Left ventricle myocardium inferior (tissue), 1 donor: ENCODE measurements around the gene CTBS. TPM values are rescaled to one million over a fixed set of nuclear protein-coding genes. Genes with fewer than 3 reads are reported as not detected.
"Not testable (repeated sequence)": the region's sequence is repeated elsewhere in the genome, so short reads cannot be mapped to it uniquely, and the experiment has no call there.

Experiments
- DNase-seq: peaks from one replicate; pipeline ENCODE4 v3.0.0-alpha.2; 2020
- H3K27ac ChIP-seq: fragments of 200-600 bp; replicated peaks from 2 replicates; pipeline ENCODE4 v1.8.0; 2021
- H3K27me3 ChIP-seq: fragments of 200-600 bp; 2 replicates; pipeline ENCODE4 v1.8.0; 2021; ENCODE audit warnings: low read depth
- H3K36me3 ChIP-seq: fragments of 200-600 bp; 2 replicates; pipeline ENCODE4 v1.8.0; 2021
- H3K4me1 ChIP-seq: fragments of 200-600 bp; 2 replicates; pipeline ENCODE4 v1.8.0; 2021
- H3K4me3 ChIP-seq: fragments of 200-600 bp; 2 replicates; pipeline ENCODE4 v1.8.0; 2021; ENCODE audit warnings: mild to moderate bottlenecking, moderate library complexity
- H3K9me3 ChIP-seq: fragments of 200-600 bp; replicated peaks from 2 replicates; pipeline ENCODE4 v1.8.0; 2021
- intact Hi-C: fragments of 100-400 bp; cut with micrococcal nuclease; formaldehyde crosslinking; loops from one replicate; pipeline ENCODE4 v1.11.0; 2022
- total RNA-seq: library from RNA; stranded (reverse); fragmentation: NEBNext Ultra II Directional; extraction: Animal tissue kit (Norgen Biotek cat#: 25700); gene quantifications from one replicate; pipeline ENCODE4 v1.2.1, GENCODE V29; 2021
- TF ChIP-seq, protein P1 (sequence below): fragments of 200-600 bp; IDR thresholded peaks from 2 replicates; pipeline ENCODE4 v1.8.0; 2021; ENCODE audit warnings: antibody characterized with exemption, mild to moderate bottlenecking, borderline replicate concordance
- donor health status: DM: no; HTN: yes; CAD: no; lungs with severe emphysema.

CTBS gene
- total RNA-seq, 1 donor from 2014 or later, result 6.2 TPM

DNA sequence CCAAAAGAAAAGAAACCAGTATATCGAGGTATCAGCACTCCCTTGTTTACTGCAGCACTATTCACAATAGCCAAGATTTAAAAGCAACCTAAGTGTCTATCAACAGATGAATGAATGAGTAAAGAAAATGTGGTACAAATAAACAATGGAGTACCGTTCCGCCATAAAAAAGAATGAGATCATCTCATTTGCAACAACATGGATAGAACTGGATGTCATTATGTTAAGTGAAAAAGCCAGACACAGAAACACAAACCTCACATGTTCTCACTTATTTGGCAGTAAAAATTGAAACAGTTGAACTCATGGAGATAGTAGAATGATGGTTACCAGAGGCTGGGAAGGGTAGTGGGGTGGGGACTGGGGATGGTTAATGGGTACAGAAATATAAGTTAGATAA lies 63.6 kb downstream of the CTBS start:
- intact Hi-C loops, result no loop called here

DNA sequence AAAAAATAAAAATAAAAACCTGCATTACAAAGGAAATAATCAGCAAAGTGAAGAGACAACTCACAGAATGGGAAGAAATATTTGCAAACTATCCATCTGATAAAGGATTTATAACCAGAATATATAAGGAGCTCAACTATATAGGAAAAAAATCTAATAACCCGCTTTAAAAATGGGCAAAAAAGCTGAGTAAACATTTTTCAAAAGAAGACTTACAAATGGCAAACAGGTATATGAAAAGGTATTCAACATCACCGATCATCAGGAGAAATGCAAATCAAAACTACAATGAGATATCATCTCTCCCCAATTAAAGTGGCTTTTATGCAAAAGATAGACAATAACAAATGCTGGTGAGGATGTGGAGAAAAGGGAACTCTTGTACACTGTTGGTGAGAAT lies 64.1 kb downstream of the CTBS start:
- Histone ChIP-seq H3K27me3 (no peaks in the 10 kb centered on the region), H3K4me1 (peaks cover 17% of the 10 kb centered on the region), H3K9me3 (peaks cover 16% of the 10 kb centered on the region), H3K4me3 (no peak overlapping the region), H3K36me3 (peaks cover 5% of the 10 kb centered on the region), H3K27ac (no peak overlapping the region)
- no peak for DNase-seq
- intact Hi-C loops, result no loop called here
- TF ChIP-seq, protein P1, sequence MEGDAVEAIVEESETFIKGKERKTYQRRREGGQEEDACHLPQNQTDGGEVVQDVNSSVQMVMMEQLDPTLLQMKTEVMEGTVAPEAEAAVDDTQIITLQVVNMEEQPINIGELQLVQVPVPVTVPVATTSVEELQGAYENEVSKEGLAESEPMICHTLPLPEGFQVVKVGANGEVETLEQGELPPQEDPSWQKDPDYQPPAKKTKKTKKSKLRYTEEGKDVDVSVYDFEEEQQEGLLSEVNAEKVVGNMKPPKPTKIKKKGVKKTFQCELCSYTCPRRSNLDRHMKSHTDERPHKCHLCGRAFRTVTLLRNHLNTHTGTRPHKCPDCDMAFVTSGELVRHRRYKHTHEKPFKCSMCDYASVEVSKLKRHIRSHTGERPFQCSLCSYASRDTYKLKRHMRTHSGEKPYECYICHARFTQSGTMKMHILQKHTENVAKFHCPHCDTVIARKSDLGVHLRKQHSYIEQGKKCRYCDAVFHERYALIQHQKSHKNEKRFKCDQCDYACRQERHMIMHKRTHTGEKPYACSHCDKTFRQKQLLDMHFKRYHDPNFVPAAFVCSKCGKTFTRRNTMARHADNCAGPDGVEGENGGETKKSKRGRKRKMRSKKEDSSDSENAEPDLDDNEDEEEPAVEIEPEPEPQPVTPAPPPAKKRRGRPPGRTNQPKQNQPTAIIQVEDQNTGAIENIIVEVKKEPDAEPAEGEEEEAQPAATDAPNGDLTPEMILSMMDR, result no peak

More for the DNA sequence above, 63.6 kb downstream of the CTBS start:
- Histone ChIP-seq H3K4me1 (peaks cover 15% of the 10 kb centered on the region), H3K36me3 (peaks cover 5% of the 10 kb centered on the region), H3K9me3 (peaks cover 16% of the 10 kb centered on the region), H3K4me3 (no peak overlapping the region), H3K27me3 (no peaks in the 10 kb centered on the region), H3K27ac (no peak overlapping the region)
- TF ChIP-seq, protein P1, result no peak
- no peak for DNase-seq

DNA sequence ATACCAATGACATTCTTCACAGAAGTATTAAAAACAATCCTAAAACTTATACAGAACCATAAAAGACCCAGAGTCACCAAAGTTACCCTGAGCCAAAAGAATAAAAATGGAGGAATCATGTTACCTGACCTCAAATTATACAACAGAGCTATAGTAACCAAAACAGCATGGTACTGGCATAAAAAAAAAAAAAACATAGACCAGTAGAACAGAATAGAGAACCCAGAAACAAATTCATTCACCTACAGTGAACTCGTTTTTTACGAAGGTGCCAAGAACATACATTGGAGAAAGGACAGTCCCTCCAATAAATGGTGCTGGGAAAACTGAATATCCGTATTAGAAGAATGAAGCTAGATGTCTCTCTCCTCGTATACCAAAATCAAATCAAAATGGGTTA lies 65.2 kb downstream of the CTBS start:
- no peak for DNase-seq
- Histone ChIP-seq H3K27me3 (no peaks in the 10 kb centered on the region), H3K4me3 (no peak overlapping the region), H3K36me3 (peaks cover 5% of the 10 kb centered on the region), H3K27ac (no peak overlapping the region), H3K4me1 (peaks cover 28% of the 10 kb centered on the region), H3K9me3 (peaks cover 16% of the 10 kb centered on the region)
- intact Hi-C loops, result no loop called here
- TF ChIP-seq, protein P1, result no peak

DNA sequence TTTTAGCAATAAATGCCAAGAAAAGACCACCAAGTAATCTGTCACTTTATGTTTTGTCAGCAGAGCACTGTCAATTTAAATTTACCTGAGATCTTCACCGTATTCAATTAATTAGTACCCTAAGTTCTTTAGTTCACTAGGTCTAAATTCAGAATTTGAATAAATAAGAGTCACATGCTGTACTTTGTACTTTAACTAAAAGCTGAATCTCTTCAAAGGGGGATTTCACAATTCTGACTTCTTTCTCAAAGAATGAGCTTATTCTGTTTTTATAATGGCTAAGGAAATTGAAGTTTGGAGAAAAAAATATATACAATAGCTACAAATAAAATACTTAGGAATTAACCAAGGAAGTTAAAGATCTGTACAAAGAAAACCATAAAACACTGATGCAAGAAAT lies 65.7 kb downstream of the CTBS start:
- H3K36me3 ChIP-seq, result peaks cover 5% of the 10 kb centered on the region
- no peak overlapping the region for H3K4me3 ChIP-seq
- intact Hi-C loops, result no loop called here
- H3K27me3 ChIP-seq, result no peaks in the 10 kb centered on the region
- no peak overlapping the region for H3K27ac ChIP-seq
- TF ChIP-seq, protein P1, result no peak
- H3K9me3 ChIP-seq, result peaks cover 16% of the 10 kb centered on the region
- H3K4me1 ChIP-seq, result peaks cover 33% of the 10 kb centered on the region
- DNase-seq, result no peak

DNA sequence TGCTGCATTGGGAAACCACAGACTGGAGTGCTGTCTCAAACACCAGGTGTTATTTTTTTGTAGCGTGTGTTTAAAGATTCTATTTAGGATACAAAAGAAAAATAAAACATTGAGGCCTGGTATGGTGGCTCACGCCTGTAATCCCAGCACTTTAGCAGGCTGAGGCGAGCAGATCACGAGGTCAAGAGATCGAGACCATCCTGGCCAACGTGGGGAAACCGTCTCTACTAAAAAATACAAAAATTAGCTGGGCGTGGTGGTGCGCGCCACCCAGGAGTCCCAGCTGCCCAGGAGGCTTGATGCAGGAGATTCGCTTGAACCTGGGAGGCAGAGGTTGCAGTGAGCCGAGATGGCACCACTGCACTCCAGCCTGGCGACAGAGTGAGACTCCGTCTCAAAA lies 66.4 kb downstream of the CTBS start:
- H3K27me3 ChIP-seq, H3K36me3 ChIP-seq, DNase-seq, H3K27ac ChIP-seq, intact Hi-C loops: not testable (repeated sequence)
- Histone ChIP-seq H3K9me3 (peaks cover 16% of the 10 kb centered on the region), H3K4me3 (peak overlapping the region; percentile 84), H3K4me1 (peaks cover 39% of the 10 kb centered on the region)

DNA sequence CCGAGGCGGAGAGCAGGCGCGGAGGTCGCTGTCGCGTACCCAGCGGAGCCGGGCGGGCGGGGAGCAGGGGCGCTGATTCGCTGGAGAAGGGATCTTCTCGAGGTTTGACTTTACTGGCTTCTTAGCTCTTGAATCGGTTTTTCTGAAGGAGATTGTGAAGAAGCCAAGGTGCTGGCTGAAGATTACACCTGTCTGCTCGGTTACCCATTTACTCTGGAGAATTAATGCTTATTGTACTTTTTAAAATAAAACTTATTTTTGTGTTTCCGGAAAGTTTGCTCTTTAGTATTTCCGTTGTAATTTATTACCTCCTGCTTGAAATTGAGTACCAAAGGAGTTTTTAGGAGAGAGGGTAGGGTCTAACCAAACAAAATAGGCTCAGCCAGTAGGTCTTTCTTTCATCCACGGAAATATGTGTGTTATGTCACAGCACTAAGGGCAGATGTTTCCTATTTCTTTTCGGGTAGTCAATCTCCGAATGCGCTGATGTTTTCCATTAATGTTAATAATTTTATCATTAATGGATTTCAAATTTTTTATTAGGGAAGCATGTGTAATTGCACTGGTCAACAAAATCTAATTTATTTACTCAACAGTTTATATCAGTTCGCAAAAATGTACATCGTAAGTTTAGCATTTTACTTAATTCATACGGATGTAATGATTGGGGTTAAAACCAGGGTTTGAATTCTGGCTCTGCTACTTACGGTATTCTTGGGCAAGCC lies 67.3 kb downstream of the CTBS start:
- TF ChIP-seq, protein P1, result no peak
- Histone ChIP-seq H3K27me3 (no peaks in the 10 kb centered on the region), H3K36me3 (peaks cover 5% of the 10 kb centered on the region), H3K9me3 (peaks cover 16% of the 10 kb centered on the region), H3K27ac (peak overlapping the region; percentile 98), H3K4me3 (peak overlapping the region; percentile 84), H3K4me1 (peaks cover 49% of the 10 kb centered on the region)
- no peak for DNase-seq
- intact Hi-C loops, result no loop called here
